ENCODE data around the gene CYB5D1.

Gene CYB5D1

GRCh38 chr17:7845359-7846062, 12.3 kb upstream of the CYB5D1 start:
- DNase-seq, result no peak

GRCh38 chr17:7846063-7846735, 11.6 kb upstream of the CYB5D1 start:
- peak; percentile 5 for DNase-seq

- DNase-seq, result peak; percentile 9
Measured at GRCh38 chr17:7846765-7847661, 10.8 kb upstream of the CYB5D1 start.

- peak; percentile 8 for DNase-seq
Measured at GRCh38 chr17:7848131-7848579, 9.6 kb upstream of the CYB5D1 start.

GRCh38 chr17:7848739-7849129, 9.1 kb upstream of the CYB5D1 start:
- no peak for DNase-seq

- peak; percentile 15 for DNase-seq
Measured at GRCh38 chr17:7849130-7849750, 8.6 kb upstream of the CYB5D1 start.

GRCh38 chr17:7849751-7850504, 7.9 kb upstream of the CYB5D1 start:
- DNase-seq, result no peak

- peak; percentile 13 for DNase-seq
Measured at GRCh38 chr17:7850701-7851437, 6.9 kb upstream of the CYB5D1 start.

- DNase-seq, result peak; percentile 94
Measured at GRCh38 chr17:7851438-7852261, 6.2 kb upstream of the CYB5D1 start.

- DNase-seq, result no peak
Measured at GRCh38 chr17:7852262-7852670, 5.5 kb upstream of the CYB5D1 start.

- peak; percentile 17 for DNase-seq
Measured at GRCh38 chr17:7852919-7853690, 4.7 kb upstream of the CYB5D1 start.

GRCh38 chr17:7853691-7854038, 4.1 kb upstream of the CYB5D1 start:
- peak; percentile 7 for DNase-seq

GRCh38 chr17:7854078-7854777, 3.6 kb upstream of the CYB5D1 start:
- DNase-seq, result peak; percentile 2

GRCh38 chr17:7854851-7855659, 2.7 kb upstream of the CYB5D1 start, which contains the start of gene TMEM88:
Gene TMEM88, plus strand, starts transcription at chr17:7855066. Its CDS starts 9 bp downstream, at chr17:7855075.
- peak; percentile 33 for DNase-seq

- peak; percentile 25 for DNase-seq
Measured at GRCh38 chr17:7855660-7856010, 2.2 kb upstream of the CYB5D1 start.

- peak; percentile 56 for DNase-seq
Measured at GRCh38 chr17:7856011-7856810, 1.6 kb upstream of the CYB5D1 start.
